ENCODE results near the gene SLC36A3.

SLC36A3 gene

DNA sequence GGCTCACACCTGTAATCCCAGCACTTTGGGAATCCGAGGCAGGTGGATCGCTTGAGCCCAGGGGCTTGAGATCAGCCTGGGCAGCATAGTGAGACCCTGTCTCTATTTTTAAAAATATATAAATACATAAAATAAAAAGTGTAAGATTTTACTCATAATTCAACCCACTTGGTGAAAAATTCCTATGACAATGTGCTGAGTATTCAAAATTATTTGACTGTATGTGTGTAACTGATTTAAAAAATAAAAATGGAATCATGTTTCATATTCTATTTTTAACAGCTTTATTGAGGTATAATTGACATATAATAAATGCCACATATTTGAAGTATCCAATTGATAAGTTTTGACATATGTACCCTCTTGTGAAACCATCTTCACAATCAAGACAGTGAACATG is 27.8 kb downstream of the SLC36A3 start:
- Histone ChIP-seq H4K91ac (ENCODE audit: low read depth, low read length) (no peak overlapping the region), H2BK120ac (ENCODE audit: insufficient read depth, low read length, poor library complexity) (no peak overlapping the region), H3K14ac (ENCODE audit: low read length) (no peak overlapping the region), H3K23ac (ENCODE audit: low read length) (no peak overlapping the region), H3K9ac (ENCODE audit: low read length) (no peak overlapping the region), H3K36me3 (ENCODE audit: control insufficient read depth in 1 of 2, insufficient read depth in 2 of 2, low read length in 2 of 2) (no peaks in the 10 kb centered on the region), H3K18ac (ENCODE audit: low read length) (no peak overlapping the region), H3K79me2 (ENCODE audit: control insufficient read depth, insufficient read depth, low read length, poor library complexity) (no peaks in the 10 kb centered on the region), H3K4me3 (ENCODE audit: low read depth, low read length) (no peak overlapping the region), H3K4ac (ENCODE audit: low read depth, low read length) (no peak overlapping the region), H2BK5ac (ENCODE audit: low read depth, low read length, poor library complexity) (no peak overlapping the region), H4K8ac (ENCODE audit: low read depth, low read length) (no peak overlapping the region), H3K9me3 (ENCODE audit: insufficient read depth, low read depth, low read length) (peaks cover under 1% of the 10 kb centered on the region), H2AK5ac (ENCODE audit: low read length) (no peak overlapping the region), H3K79me1 (ENCODE audit: low read length) (no peaks in the 10 kb centered on the region), H2BK12ac (ENCODE audit: low read length) (no peak overlapping the region), H3K27me3 (ENCODE audit: insufficient read depth, low read length) (no peaks in the 10 kb centered on the region), H3K4me1 (ENCODE audit: control insufficient read depth in 1 of 2, insufficient read depth in 2 of 2, low read length in 2 of 2) (peaks cover 6% of the 10 kb centered on the region in 2 experiments), H3K4me2 (ENCODE audit: low read length) (no peak overlapping the region), H3K27ac (ENCODE audit: low read depth, low read length) (no peak overlapping the region), H2AFZ (ENCODE audit: insufficient read depth, low read length, poor library complexity) (no peak overlapping the region), H4K12ac (ENCODE audit: low read depth, low read length) (no peak overlapping the region)
- DNase-seq = no peak
- WGBS (ENCODE audit: extremely low coverage, insufficient coverage, insufficient read length) = no CpG with 5 or more reads among the region's 2 CpGs

DNA sequence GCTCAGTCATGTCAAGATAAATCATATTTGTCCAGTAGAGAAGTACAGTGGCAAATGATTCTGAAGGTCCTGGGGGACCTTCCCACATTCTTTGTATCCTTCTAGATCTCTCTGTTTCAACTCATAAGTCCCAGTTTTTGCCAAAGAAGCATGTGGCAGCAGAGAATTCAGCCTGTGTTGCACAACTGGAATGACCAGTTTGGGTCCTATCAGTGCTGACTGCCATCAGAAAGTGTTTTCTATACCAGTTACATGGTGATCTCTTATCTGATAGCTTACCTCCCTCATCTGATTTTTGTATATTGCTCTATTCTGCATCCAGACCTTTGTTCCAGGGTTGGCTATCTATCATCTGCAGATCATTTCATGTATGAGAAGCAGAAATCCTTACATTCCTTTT is 28.9 kb downstream of the SLC36A3 start:
- H3K79me2 ChIP-seq (ENCODE audit: control insufficient read depth, insufficient read depth, low read length, poor library complexity) = no peaks in the 10 kb centered on the region
- H3K79me1 ChIP-seq (ENCODE audit: low read length) = no peaks in the 10 kb centered on the region
- no peak overlapping the region for H2BK120ac ChIP-seq (ENCODE audit: insufficient read depth, low read length, poor library complexity)
- H4K12ac ChIP-seq (ENCODE audit: low read depth, low read length) = no peak overlapping the region
- no peak overlapping the region for H3K4ac ChIP-seq (ENCODE audit: low read depth, low read length)
- no peak overlapping the region for H2BK12ac ChIP-seq (ENCODE audit: low read length)
- no peaks in the 10 kb centered on the region for H3K27me3 ChIP-seq (ENCODE audit: insufficient read depth, low read length)
- no peak overlapping the region for H2AFZ ChIP-seq (ENCODE audit: insufficient read depth, low read length, poor library complexity)
- peak overlapping the region; percentile 44 for H3K4me2 ChIP-seq (ENCODE audit: low read length)
- peak; percentile 88 to 97 for DNase-seq
- peaks cover 10% of the 10 kb centered on the region in 2 experiments for H3K4me1 ChIP-seq (ENCODE audit: control insufficient read depth in 1 of 2, insufficient read depth in 2 of 2, low read length in 2 of 2)
- H3K23ac ChIP-seq (ENCODE audit: low read length) = no peak overlapping the region
- no peak overlapping the region for H3K18ac ChIP-seq (ENCODE audit: low read length)
- H4K91ac ChIP-seq (ENCODE audit: low read depth, low read length) = no peak overlapping the region
- H3K14ac ChIP-seq (ENCODE audit: low read length) = no peak overlapping the region
- peak overlapping the region; percentile 26 for H3K27ac ChIP-seq (ENCODE audit: low read depth, low read length)
- H2AK5ac ChIP-seq (ENCODE audit: low read length) = no peak overlapping the region
- no peak overlapping the region for H3K9ac ChIP-seq (ENCODE audit: low read length)
- no peak overlapping the region for H3K4me3 ChIP-seq (ENCODE audit: low read depth, low read length)
- no peak overlapping the region for H2BK5ac ChIP-seq (ENCODE audit: low read depth, low read length, poor library complexity)
- H4K8ac ChIP-seq (ENCODE audit: low read depth, low read length) = no peak overlapping the region
- H3K9me3 ChIP-seq (ENCODE audit: insufficient read depth, low read depth, low read length) = no peaks in the 10 kb centered on the region
- no peaks in the 10 kb centered on the region for H3K36me3 ChIP-seq (ENCODE audit: control insufficient read depth in 1 of 2, insufficient read depth in 2 of 2, low read length in 2 of 2)

DNA sequence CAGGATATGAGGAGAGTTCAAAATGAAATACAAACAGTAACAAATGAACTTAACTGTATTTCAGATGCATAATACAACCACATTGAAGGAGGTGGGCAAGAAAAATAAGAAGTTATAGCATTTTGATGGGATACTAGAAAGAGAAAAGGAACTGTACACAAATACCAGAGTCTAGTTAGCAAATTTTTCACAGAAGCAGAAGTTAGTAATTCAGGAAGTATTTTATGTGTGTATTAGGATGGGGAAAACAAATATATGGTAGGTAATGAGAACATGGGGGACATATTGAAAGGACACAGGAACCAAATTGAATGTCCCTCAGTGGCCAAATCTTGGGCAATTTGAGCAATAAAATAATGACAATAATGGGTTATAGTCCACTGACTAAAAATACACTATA is 32.2 kb downstream of the SLC36A3 start:
- no peak for DNase-seq

DNA sequence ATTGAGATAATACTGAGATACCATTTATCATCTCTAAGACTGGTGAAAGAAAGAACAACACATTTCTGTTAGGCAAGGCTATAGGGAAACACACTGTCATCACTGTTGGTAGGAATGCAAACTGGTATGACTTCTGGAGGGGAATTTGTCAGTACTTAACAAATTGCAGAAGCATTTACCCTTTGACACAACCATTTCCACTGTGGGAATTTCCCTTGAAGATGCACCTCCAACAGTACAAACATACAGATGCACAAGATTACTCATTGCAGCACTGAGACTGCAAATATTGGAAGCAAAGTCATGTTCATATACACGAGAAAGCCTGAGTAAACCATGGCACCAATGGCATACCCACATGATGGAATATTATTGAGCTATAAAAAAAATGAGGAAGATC is 33.0 kb downstream of the SLC36A3 start:
- Histone ChIP-seq H3K27ac (ENCODE audit: low read depth, low read length) (no peak overlapping the region), H2BK5ac (ENCODE audit: low read depth, low read length, poor library complexity) (no peak overlapping the region), H3K14ac (ENCODE audit: low read length) (no peak overlapping the region), H3K18ac (ENCODE audit: low read length) (no peak overlapping the region), H3K79me1 (ENCODE audit: low read length) (peaks cover 2% of the 10 kb centered on the region), H3K79me2 (ENCODE audit: control insufficient read depth, insufficient read depth, low read length, poor library complexity) (no peaks in the 10 kb centered on the region), H2AK5ac (ENCODE audit: low read length) (no peak overlapping the region), H3K4me2 (ENCODE audit: low read length) (no peak overlapping the region), H2AFZ (ENCODE audit: insufficient read depth, low read length, poor library complexity) (no peak overlapping the region), H3K23ac (ENCODE audit: low read length) (no peak overlapping the region), H4K12ac (ENCODE audit: low read depth, low read length) (no peak overlapping the region), H3K9me3 (ENCODE audit: insufficient read depth, low read depth, low read length) (no peaks in the 10 kb centered on the region), H3K36me3 (ENCODE audit: control insufficient read depth in 1 of 2, insufficient read depth in 2 of 2, low read length in 2 of 2) (peaks cover 3 to 4% of the 10 kb centered on the region in 2 experiments), H3K4me1 (ENCODE audit: control insufficient read depth in 1 of 2, insufficient read depth in 2 of 2, low read length in 2 of 2) (peaks cover 19 to 27% of the 10 kb centered on the region in 2 experiments), H2BK120ac (ENCODE audit: insufficient read depth, low read length, poor library complexity) (no peak overlapping the region), H3K27me3 (ENCODE audit: insufficient read depth, low read length) (no peaks in the 10 kb centered on the region), H4K8ac (ENCODE audit: low read depth, low read length) (no peak overlapping the region), H4K91ac (ENCODE audit: low read depth, low read length) (no peak overlapping the region), H3K4me3 (ENCODE audit: low read depth, low read length) (no peak overlapping the region), H2BK12ac (ENCODE audit: low read length) (no peak overlapping the region), H3K4ac (ENCODE audit: low read depth, low read length) (no peak overlapping the region), H3K9ac (ENCODE audit: low read length) (no peak overlapping the region)
- no CpG with 5 or more reads among the region's 1 CpG for WGBS (ENCODE audit: extremely low coverage, insufficient coverage, insufficient read length)
- DNase-seq = peak; percentile 85 to 95

More for the DNA sequence above, 32.2 kb downstream of the SLC36A3 start:
- Histone ChIP-seq H3K79me1 (ENCODE audit: low read length) (peaks cover 2% of the 10 kb centered on the region), H3K4me2 (ENCODE audit: low read length) (no peak overlapping the region), H3K9ac (ENCODE audit: low read length) (no peak overlapping the region), H3K18ac (ENCODE audit: low read length) (no peak overlapping the region), H3K36me3 (ENCODE audit: control insufficient read depth in 1 of 2, insufficient read depth in 2 of 2, low read length in 2 of 2) (peaks cover 3 to 4% of the 10 kb centered on the region in 2 experiments), H4K91ac (ENCODE audit: low read depth, low read length) (no peak overlapping the region), H2AK5ac (ENCODE audit: low read length) (no peak overlapping the region), H2BK120ac (ENCODE audit: insufficient read depth, low read length, poor library complexity) (no peak overlapping the region), H2AFZ (ENCODE audit: insufficient read depth, low read length, poor library complexity) (no peak overlapping the region), H2BK12ac (ENCODE audit: low read length) (no peak overlapping the region), H3K4me1 (ENCODE audit: control insufficient read depth in 1 of 2, insufficient read depth in 2 of 2, low read length in 2 of 2) (peaks cover 19 to 27% of the 10 kb centered on the region in 2 experiments), H3K27me3 (ENCODE audit: insufficient read depth, low read length) (no peaks in the 10 kb centered on the region), H4K8ac (ENCODE audit: low read depth, low read length) (no peak overlapping the region), H3K4me3 (ENCODE audit: low read depth, low read length) (no peak overlapping the region), H3K9me3 (ENCODE audit: insufficient read depth, low read depth, low read length) (no peaks in the 10 kb centered on the region), H3K14ac (ENCODE audit: low read length) (no peak overlapping the region), H3K4ac (ENCODE audit: low read depth, low read length) (no peak overlapping the region), H3K79me2 (ENCODE audit: control insufficient read depth, insufficient read depth, low read length, poor library complexity) (no peaks in the 10 kb centered on the region), H3K27ac (ENCODE audit: low read depth, low read length) (no peak overlapping the region), H2BK5ac (ENCODE audit: low read depth, low read length, poor library complexity) (no peak overlapping the region), H4K12ac (ENCODE audit: low read depth, low read length) (no peak overlapping the region), H3K23ac (ENCODE audit: low read length) (no peak overlapping the region)
